Measurements from ENCODE around the gene GFPT2.

GFPT2 gene

DNA sequence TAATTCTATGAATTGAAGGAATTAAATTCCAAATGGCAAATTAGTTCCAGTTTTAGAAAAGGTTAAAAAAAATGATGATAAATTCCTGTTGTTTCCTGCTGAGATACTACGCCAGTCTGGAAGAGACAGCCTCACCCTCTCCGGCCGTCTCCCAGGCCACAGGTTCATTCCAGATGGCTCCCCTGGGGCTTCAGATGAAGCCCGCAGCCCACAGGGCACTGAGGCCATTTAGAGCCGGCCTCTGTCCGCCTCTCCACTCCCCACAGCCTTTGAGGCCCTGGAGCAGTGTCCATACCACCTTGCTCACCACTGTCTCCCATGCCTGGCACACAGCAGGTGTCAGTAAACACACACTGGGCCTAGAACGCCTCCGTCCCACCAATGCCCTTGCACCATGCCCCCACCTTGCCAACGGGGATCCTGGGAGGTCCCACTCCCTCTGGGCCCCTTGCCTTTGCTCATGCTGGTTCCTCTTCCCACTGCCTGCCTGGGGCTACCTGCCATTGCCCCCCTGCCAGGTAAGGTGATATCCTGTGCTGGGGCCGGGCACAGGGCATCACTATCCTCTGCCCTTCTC lies 26.1 kb downstream of the GFPT2 start:
- H3K4me3 ChIP-seq (ENCODE audit: low read length) = no peak overlapping the region
- no peak for TF ChIP-seq ZNF274 (IDR thresholded peaks at IDR 0.05; ENCODE audit: low read depth, low read length)

DNA sequence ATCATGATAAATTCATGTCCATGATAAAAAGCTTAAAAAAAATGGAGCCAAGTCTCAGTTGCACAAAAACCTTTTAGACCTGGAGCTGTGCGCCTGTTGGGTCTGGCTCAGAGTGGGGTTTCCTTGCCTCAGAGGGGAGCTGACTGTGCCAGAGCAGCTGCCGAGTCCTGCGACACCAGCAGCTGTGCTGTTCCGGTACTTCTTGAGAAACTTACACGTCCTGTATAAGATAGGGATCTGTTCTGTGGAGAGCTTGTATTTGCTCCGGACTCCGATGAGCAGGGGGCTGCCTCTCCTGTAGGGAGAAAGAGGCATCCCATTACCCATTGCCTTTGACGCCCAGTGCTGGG lies 28.6 kb downstream of the GFPT2 start:
- no peak for TF ChIP-seq ZNF274 (IDR thresholded peaks at IDR 0.05; ENCODE audit: low read depth, low read length)
- H3K4me3 ChIP-seq (ENCODE audit: low read length) = no peak overlapping the region

GRCh38 chr5:180323941-180324600 lies 29.1 kb downstream of the GFPT2 start:
- no peak overlapping the region for H3K4me3 ChIP-seq (ENCODE audit: low read length)
- no peak for TF ChIP-seq ZNF274 (IDR thresholded peaks at IDR 0.05; ENCODE audit: low read depth, low read length)

GRCh38 chr5:180323160-180323559 lies 30.0 kb downstream of the GFPT2 start:
- TF ChIP-seq ZNF274 (IDR thresholded peaks at IDR 0.05; ENCODE audit: low read depth, low read length) = no peak
- no peak overlapping the region for H3K4me3 ChIP-seq (ENCODE audit: low read length)

DNA sequence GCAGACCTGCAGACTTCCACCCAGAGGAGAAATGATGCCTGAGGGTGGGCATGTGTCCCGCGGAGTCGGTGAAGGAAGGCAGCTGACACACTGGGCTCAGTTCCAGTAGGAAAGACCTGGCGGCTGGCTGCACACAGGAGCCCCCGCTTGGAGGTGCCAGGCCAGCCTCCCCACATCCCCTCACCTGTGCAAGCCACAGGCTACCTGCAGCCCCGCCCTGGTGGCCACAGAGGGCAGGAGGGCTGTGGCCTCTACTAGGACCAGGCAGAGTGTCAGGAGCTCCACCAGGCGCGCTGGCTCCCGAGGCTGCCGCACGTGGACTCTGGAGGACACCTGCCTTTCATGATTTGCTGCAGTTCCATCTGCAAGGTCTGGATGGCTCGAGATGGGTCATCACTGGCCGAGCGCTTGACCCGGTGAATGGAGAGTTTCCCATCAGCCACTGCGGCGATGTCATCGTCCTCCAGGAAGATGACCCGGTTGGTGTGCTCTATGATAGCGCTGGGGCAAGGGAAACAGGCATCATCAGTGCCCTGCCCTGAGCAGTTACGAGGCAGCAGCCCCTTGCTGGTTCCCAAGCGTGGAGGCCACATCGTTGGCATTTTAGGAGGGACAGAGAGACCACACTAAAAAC lies 34.6 kb downstream of the GFPT2 start:
- no peak overlapping the region for H3K4me3 ChIP-seq (ENCODE audit: low read length)
- TF ChIP-seq ZNF274 (IDR thresholded peaks at IDR 0.05; ENCODE audit: low read depth, low read length) = no peak

DNA sequence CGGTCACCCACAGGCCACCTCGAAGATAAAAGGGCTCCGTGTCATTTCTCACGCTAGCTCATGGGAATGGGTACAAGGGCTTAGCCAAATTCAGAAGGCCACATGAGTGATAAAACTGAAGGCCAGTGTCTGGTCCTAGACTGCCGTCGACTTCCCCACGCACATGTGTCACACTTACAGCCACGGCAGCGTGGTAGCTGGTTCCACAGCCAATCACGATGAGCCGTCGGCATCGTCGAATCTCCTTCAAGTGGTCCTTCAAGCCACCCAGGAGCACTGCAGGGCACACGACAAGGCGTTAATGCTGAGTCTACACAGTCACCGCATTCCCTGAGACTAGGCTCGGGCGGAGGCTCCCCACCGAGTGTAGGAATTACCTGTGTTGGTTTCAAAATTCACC lies 36.5 kb downstream of the GFPT2 start:
- no peak overlapping the region for H3K4me3 ChIP-seq (ENCODE audit: low read length)
- TF ChIP-seq ZNF274 (IDR thresholded peaks at IDR 0.05; ENCODE audit: low read depth, low read length) = no peak

DNA sequence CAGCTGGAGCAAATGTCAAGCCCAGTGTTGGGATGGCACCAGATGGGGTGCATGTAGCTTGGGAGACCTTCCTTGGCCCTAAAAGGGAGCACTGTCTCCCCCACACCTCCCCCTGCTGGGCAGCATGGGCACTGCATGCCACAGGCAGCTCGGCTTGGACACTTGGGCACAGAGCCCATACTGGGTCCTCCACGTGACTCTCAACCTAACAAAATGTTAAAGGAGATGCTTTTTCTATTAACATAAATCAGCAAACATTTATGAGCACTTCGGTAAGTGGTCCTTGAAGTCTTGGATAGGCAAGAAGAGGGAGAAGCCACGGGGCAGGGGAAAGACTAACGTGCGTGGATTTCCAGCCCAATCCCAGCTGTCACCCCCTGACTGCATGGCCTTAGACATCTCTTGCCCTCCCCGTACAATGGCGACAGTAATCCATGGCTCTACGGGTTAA lies 37.3 kb downstream of the GFPT2 start:
- no peak overlapping the region for H3K4me3 ChIP-seq (ENCODE audit: low read length)
- TF ChIP-seq ZNF274 (IDR thresholded peaks at IDR 0.05; ENCODE audit: low read depth, low read length) = no peak

- TF ChIP-seq ZNF274 (IDR thresholded peaks at IDR 0.05; ENCODE audit: low read depth, low read length) = no peak
- H3K4me3 ChIP-seq (ENCODE audit: low read length) = peak overlapping the region; percentile 42; the same call in 1 of the 2 replicates
Measured at GRCh38 chr5:180313677-180314505, 39.2 kb downstream of the GFPT2 start.

- no peak overlapping the region for H3K4me3 ChIP-seq (ENCODE audit: low read length)
- no peak for TF ChIP-seq ZNF274 (IDR thresholded peaks at IDR 0.05; ENCODE audit: low read depth, low read length)
Measured at GRCh38 chr5:180311216-180311615, 41.9 kb downstream of the GFPT2 start.

- TF ChIP-seq ZNF274 (IDR thresholded peaks at IDR 0.05; ENCODE audit: low read depth, low read length) = no peak
Measured at GRCh38 chr5:180306796-180307195, 46.3 kb downstream of the GFPT2 start.

DNA sequence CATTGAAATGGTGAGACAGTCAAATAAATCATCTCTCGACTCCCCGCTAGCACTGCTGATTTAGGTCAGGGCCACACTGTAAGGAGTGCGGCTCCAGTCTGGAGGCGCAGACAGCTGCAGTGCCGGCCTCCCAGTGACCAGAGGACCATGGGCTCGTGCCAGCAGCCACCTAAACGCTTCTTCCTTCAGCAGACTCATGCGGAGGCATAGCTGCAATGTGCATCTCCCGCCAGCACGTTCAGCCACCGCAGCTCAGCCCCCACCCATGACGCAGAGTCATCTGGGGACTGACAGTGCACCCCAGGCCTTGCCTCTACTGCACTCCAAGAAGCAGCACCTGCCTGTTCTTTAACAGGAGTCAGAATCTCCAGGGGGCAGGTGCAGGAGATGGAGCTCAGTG lies 47.7 kb downstream of the GFPT2 start:
- no peak for TF ChIP-seq ZNF274 (IDR thresholded peaks at IDR 0.05; ENCODE audit: low read depth, low read length)
- no peak overlapping the region for H3K4me3 ChIP-seq (ENCODE audit: low read length)

More at GRCh38 chr5:180306796-180307195, 46.3 kb downstream of the GFPT2 start:
- H3K4me3 ChIP-seq (ENCODE audit: low read length) = no peak overlapping the region

- TF ChIP-seq ZNF274 (IDR thresholded peaks at IDR 0.05; ENCODE audit: low read depth, low read length) = no peak
- no peak overlapping the region for H3K4me3 ChIP-seq (ENCODE audit: low read length)
Measured at GRCh38 chr5:180304431-180305375, 48.4 kb downstream of the GFPT2 start.

GRCh38 chr5:180304016-180304292 lies 49.2 kb downstream of the GFPT2 start:
- TF ChIP-seq ZNF274 (IDR thresholded peaks at IDR 0.05; ENCODE audit: low read depth, low read length) = no peak
- H3K4me3 ChIP-seq (ENCODE audit: low read length) = no peak overlapping the region
